Measurements from ENCODE around the gene IL7R.

GRCh38 chr5:35826554-35826953 lies 30.1 kb upstream of the IL7R start:
- TF ChIP-seq, protein P1, sequence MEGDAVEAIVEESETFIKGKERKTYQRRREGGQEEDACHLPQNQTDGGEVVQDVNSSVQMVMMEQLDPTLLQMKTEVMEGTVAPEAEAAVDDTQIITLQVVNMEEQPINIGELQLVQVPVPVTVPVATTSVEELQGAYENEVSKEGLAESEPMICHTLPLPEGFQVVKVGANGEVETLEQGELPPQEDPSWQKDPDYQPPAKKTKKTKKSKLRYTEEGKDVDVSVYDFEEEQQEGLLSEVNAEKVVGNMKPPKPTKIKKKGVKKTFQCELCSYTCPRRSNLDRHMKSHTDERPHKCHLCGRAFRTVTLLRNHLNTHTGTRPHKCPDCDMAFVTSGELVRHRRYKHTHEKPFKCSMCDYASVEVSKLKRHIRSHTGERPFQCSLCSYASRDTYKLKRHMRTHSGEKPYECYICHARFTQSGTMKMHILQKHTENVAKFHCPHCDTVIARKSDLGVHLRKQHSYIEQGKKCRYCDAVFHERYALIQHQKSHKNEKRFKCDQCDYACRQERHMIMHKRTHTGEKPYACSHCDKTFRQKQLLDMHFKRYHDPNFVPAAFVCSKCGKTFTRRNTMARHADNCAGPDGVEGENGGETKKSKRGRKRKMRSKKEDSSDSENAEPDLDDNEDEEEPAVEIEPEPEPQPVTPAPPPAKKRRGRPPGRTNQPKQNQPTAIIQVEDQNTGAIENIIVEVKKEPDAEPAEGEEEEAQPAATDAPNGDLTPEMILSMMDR (IDR thresholded peaks at IDR 0.05) = no peak
- TF ChIP-seq POLR2A (IDR thresholded peaks at IDR 0.05) = no peak
